ENCODE measurements around the gene TLK1. TPM values are rescaled to one million over a fixed set of nuclear protein-coding genes. Genes with fewer than 3 reads are reported as not detected.

TLK1 gene
- polyA plus RNA-seq, 1 of the 3 experiments (the other 2 are of a cell fraction) = 4.8 TPM

GRCh38 chr2:171210216-171210863 is 49.6 kb upstream of the TLK1 start:
- H3K27me3 ChIP-seq (ENCODE audit: insufficient read depth) = no peaks in the 10 kb centered on the region
- H3K4me1 ChIP-seq (ENCODE audit: control insufficient read depth in 1 of 2, insufficient read depth in 2 of 2, low read depth in 1 of 2, low read length in 1 of 2) = no peaks in the 10 kb centered on the region
- H3K4me3 ChIP-seq (ENCODE audit: low read depth in 2 of 2, low read length in 1 of 2) = no peak overlapping the region
- no peak for TF ChIP-seq MEF2A (IDR thresholded peaks at IDR 0.05; ENCODE audit: borderline replicate concordance, low read depth)
- no peaks in the 10 kb centered on the region for H3K36me3 ChIP-seq (replicated peaks in 1 of 2; ENCODE audit: control insufficient read depth in 1 of 2, insufficient read depth in 2 of 2, low read length in 1 of 2)
- H3K9me3 ChIP-seq = no peaks in the 10 kb centered on the region
- H3K9me2 ChIP-seq = no peaks in the 10 kb centered on the region
- POLR2A ChIA-PET = no interaction called here
- CTCF ChIA-PET = no interaction called here
- DNase-seq = no peak
- H3K4me2 ChIP-seq = no peak overlapping the region
- no peak overlapping the region for H3K27ac ChIP-seq (ENCODE audit: low read depth in 2 of 2, low read length in 1 of 2)
- H2AFZ ChIP-seq (ENCODE audit: low read depth) = no peak overlapping the region
- H4K20me1 ChIP-seq (ENCODE audit: insufficient read depth) = no peaks in the 10 kb centered on the region
- no peaks in the 10 kb centered on the region for H3F3A ChIP-seq (replicated peaks; ENCODE audit: insufficient read depth)
- H3K9ac ChIP-seq = no peak overlapping the region
- no peaks in the 10 kb centered on the region for H3K79me2 ChIP-seq (ENCODE audit: insufficient read depth)
- WGBS (ENCODE audit: low lambda C conversion rate) = 79% methylated on average over 9 of the region's 9 CpGs

- Histone ChIP-seq H3K27ac (ENCODE audit: low read depth in 2 of 2, low read length in 1 of 2) (no peak overlapping the region), H2AFZ (ENCODE audit: low read depth) (no peak overlapping the region), H3K27me3 (ENCODE audit: insufficient read depth) (no peaks in the 10 kb centered on the region), H3K9me3 (no peaks in the 10 kb centered on the region), H3K9ac (no peak overlapping the region), H3K79me2 (ENCODE audit: insufficient read depth) (no peaks in the 10 kb centered on the region), H3K36me3 (replicated peaks in 1 of 2; ENCODE audit: control insufficient read depth in 1 of 2, insufficient read depth in 2 of 2, low read length in 1 of 2) (no peaks in the 10 kb centered on the region), H3K4me1 (ENCODE audit: control insufficient read depth in 1 of 2, insufficient read depth in 2 of 2, low read depth in 1 of 2, low read length in 1 of 2) (no peaks in the 10 kb centered on the region), H3K9me2 (no peaks in the 10 kb centered on the region), H3K4me3 (ENCODE audit: low read depth in 2 of 2, low read length in 1 of 2) (no peak overlapping the region), H3F3A (replicated peaks; ENCODE audit: insufficient read depth) (no peaks in the 10 kb centered on the region), H3K4me2 (no peak overlapping the region), H4K20me1 (ENCODE audit: insufficient read depth) (no peaks in the 10 kb centered on the region)
- ChIA-PET CTCF (no interaction called here), POLR2A (no interaction called here)
- TF ChIP-seq GATA2 (CRISPR knock-in tag; IDR thresholded peaks at IDR 0.05) (no peak), IRF3 (IDR thresholded peaks at IDR 0.05; ENCODE audit: low read depth, low read length) (no peak), CTCF (IDR thresholded peaks at IDR 0.05) (no peak), RAD21 (IDR thresholded peaks at IDR 0.05; ENCODE audit: low read length) (no peak), USF2 (IDR thresholded peaks at IDR 0.05; ENCODE audit: borderline replicate concordance, low read depth, low read length) (no peak), MEF2A (IDR thresholded peaks at IDR 0.05; ENCODE audit: borderline replicate concordance, low read depth) (no peak), RCOR1 (IDR thresholded peaks at IDR 0.05; ENCODE audit: low read length) (no peak), TCF12 (IDR thresholded peaks at IDR 0.05) (no peak), TAF1 (IDR thresholded peaks at IDR 0.05; ENCODE audit: borderline replicate concordance, low read depth, low read length) (no peak), SMC3 (IDR thresholded peaks at IDR 0.05; ENCODE audit: low read depth, low read length) (no peak), ELF1 (IDR thresholded peaks at IDR 0.05) (no peak), EP300 (IDR thresholded peaks at IDR 0.05; ENCODE audit: borderline replicate concordance in 1 of 2, low read depth in 1 of 2, low read length in 1 of 2) (no peak), FOXM1 (IDR thresholded peaks at IDR 0.05; ENCODE audit: low read depth) (no peak)
- DNase-seq = no peak
Observed at GRCh38 chr2:171208657-171209056, 48.0 kb upstream of the TLK1 start.
